DOHH2 (cell line): Measurements from ENCODE around the gene LAMB3.
"Not testable (repeated sequence)": the region's sequence is repeated elsewhere in the genome, so short reads cannot be mapped to it uniquely, and the experiment has no call there.

Experiments
- H3F3A ChIP-seq: fragments of 200-600 bp; sonication (generic), shearing (Covaris generic); 2 replicates; pipeline ENCODE4 v1.6.0; 2016; ENCODE audit warnings: antibody characterized with exemption, mild to moderate bottlenecking; ENCODE audit not compliant: control insufficient read depth, insufficient read depth
- H3K27ac ChIP-seq: fragments of 200-600 bp; sonication (generic); 2 replicates; pipeline ENCODE4 v1.5.1; 2014; ENCODE audit warnings: low read depth, mild to moderate bottlenecking, low read length, moderate library complexity
- H3K27me3 ChIP-seq: fragments of 200-600 bp; sonication (generic); 2 replicates; pipeline ENCODE4 v1.6.1; 2014; ENCODE audit warnings: mild to moderate bottlenecking, low read length, mixed read lengths; ENCODE audit not compliant: control insufficient read depth
- H3K36me3 ChIP-seq: fragments of 200-600 bp; sonication (generic); 2 replicates; pipeline ENCODE4 v1.6.1; 2014; ENCODE audit warnings: mild to moderate bottlenecking, low read length, moderate library complexity, mixed read lengths; ENCODE audit not compliant: control insufficient read depth
- H3K4me1 ChIP-seq: fragments of 200-600 bp; sonication (generic); 2 replicates; pipeline ENCODE4 v1.6.1; 2014; ENCODE audit warnings: mild to moderate bottlenecking, low read length, mixed read lengths; ENCODE audit not compliant: control insufficient read depth
- H3K4me2 ChIP-seq: fragments of 200-600 bp; sonication (generic); 2 replicates; pipeline ENCODE4 v1.6.0; 2014; ENCODE audit warnings: mild to moderate bottlenecking, low read length, moderate library complexity
- H3K4me3 ChIP-seq: fragments of 200-600 bp; sonication (generic); 2 replicates; pipeline ENCODE4 v1.5.1; 2014; ENCODE audit warnings: mild to moderate bottlenecking, low read length, mixed read lengths
- H3K79me2 ChIP-seq: fragments of 200-600 bp; sonication (generic); 2 replicates; pipeline ENCODE4 v1.6.1; 2014; ENCODE audit warnings: mild to moderate bottlenecking, low read length, mixed read lengths; ENCODE audit not compliant: control insufficient read depth
- H3K9me2 ChIP-seq: fragments of 200-600 bp; sonication (generic); replicated peaks from 2 replicates; pipeline ENCODE4 v1.6.1; 2014; ENCODE audit warnings: mild to moderate bottlenecking, low read length, mixed read lengths; ENCODE audit not compliant: control insufficient read depth
- H3K9me3 ChIP-seq: fragments of 200-600 bp; sonication (generic); 2 replicates; pipeline ENCODE4 v1.6.1; 2014; ENCODE audit warnings: antibody characterized with exemption, low read length, mixed read lengths; ENCODE audit not compliant: control insufficient read depth, insufficient read depth
- H4K20me1 ChIP-seq: fragments of 200-600 bp; sonication (generic); 2 replicates; pipeline ENCODE4 v1.6.0; 2014; ENCODE audit warnings: low read depth, mild to moderate bottlenecking, antibody characterized with exemption, low read length, moderate library complexity; ENCODE audit not compliant: control insufficient read depth, insufficient read depth
- CTCF ChIP-seq: fragments of 200-600 bp; sonication (generic); IDR thresholded peaks from one replicate; pipeline ENCODE4 v1.5.1; 2014; ENCODE audit warnings: antibody characterized with exemption, mild to moderate bottlenecking, low read depth, low read length; ENCODE audit not compliant: poor library complexity, severe bottlenecking
- EZH2phosphoT487 ChIP-seq: fragments of 200-600 bp; sonication (generic); IDR thresholded peaks from 2 replicates; pipeline ENCODE4 v1.6.1; 2017; ENCODE audit warnings: borderline replicate concordance, mild to moderate bottlenecking, antibody characterized with exemption, low read length, moderate library complexity, mixed read lengths

LAMB3 gene

GRCh38 chr1:209652121-209652735, at the start of gene LAMB3:
LAMB3 (minus strand) TSS chr1:209652425; CDS start chr1:209650944, 1,481 bp downstream.
- Histone ChIP-seq H3K9me2 (no peaks in the 10 kb centered on the region), H3K9me3 (no peaks in the 10 kb centered on the region), H3K27me3 (no peaks in the 10 kb centered on the region), H3K27ac (no peak within 1 kb of the TSS), H3K36me3 (no peaks in the 10 kb centered on the region), H3K79me2 (no peaks in the 10 kb centered on the region), H3F3A (no peaks in the 10 kb centered on the region), H3K4me3 (no peak within 1 kb of the TSS), H3K4me2 (no peak within 1 kb of the TSS), H3K4me1 (no peaks in the 10 kb centered on the region), H4K20me1 (no peaks in the 10 kb centered on the region)
- no peak for TF ChIP-seq EZH2phosphoT487
- TF ChIP-seq CTCF, result no peak

- peaks cover 10% of the 10 kb centered on the region for H3K27me3 ChIP-seq
- not testable (repeated sequence) for H3K79me2 ChIP-seq, H3K27ac ChIP-seq, H3K4me1 ChIP-seq, H3K36me3 ChIP-seq, H3K9me2 ChIP-seq, H3F3A ChIP-seq, H3K4me2 ChIP-seq, H3K4me3 ChIP-seq, H4K20me1 ChIP-seq, H3K9me3 ChIP-seq
Observed at GRCh38 chr1:209700686-209701085, 48.5 kb upstream of the LAMB3 start.

- TF ChIP-seq CTCF (no peak), EZH2phosphoT487 (no peak)
- Histone ChIP-seq H3K4me3 (no peak overlapping the region), H3K4me1 (no peaks in the 10 kb centered on the region)
Observed at GRCh38 chr1:209697126-209697525, 44.9 kb upstream of the LAMB3 start.

GRCh38 chr1:209696673-209697072, 44.4 kb upstream of the LAMB3 start:
- Histone ChIP-seq H3K36me3 (no peaks in the 10 kb centered on the region), H3K4me1 (no peaks in the 10 kb centered on the region), H3K4me3 (no peak overlapping the region), H3K9me3 (no peaks in the 10 kb centered on the region), H3F3A (no peaks in the 10 kb centered on the region), H3K27ac (no peak overlapping the region), H3K9me2 (no peaks in the 10 kb centered on the region), H4K20me1 (no peaks in the 10 kb centered on the region), H3K4me2 (no peak overlapping the region), H3K79me2 (no peaks in the 10 kb centered on the region), H3K27me3 (peaks cover 5% of the 10 kb centered on the region; the same call in 1 of the 2 replicates)
- TF ChIP-seq CTCF, result no peak
- no peak for TF ChIP-seq EZH2phosphoT487

More at GRCh38 chr1:209697126-209697525, 44.9 kb upstream of the LAMB3 start:
- Histone ChIP-seq H3K9me2 (no peaks in the 10 kb centered on the region), H3K9me3 (no peaks in the 10 kb centered on the region), H3K27ac (no peak overlapping the region), H4K20me1 (no peaks in the 10 kb centered on the region), H3F3A (no peaks in the 10 kb centered on the region), H3K27me3 (peaks cover 10% of the 10 kb centered on the region), H3K79me2 (no peaks in the 10 kb centered on the region), H3K4me2 (no peak overlapping the region), H3K36me3 (no peaks in the 10 kb centered on the region)
